Smooth muscle cell (in vitro differentiated cells): ENCODE data around the gene ZKSCAN1. TPM values are rescaled to one million over a fixed set of nuclear protein-coding genes. Genes with fewer than 3 reads are reported as not detected.

Experiments
- DNase-seq: peaks from one replicate; lab custom pipeline; 2025; ENCODE audit not compliant: unreplicated experiment; lab: John Stamatoyannopoulos, UW
- H2AFZ ChIP-seq: fragments of 200-600 bp; sonication (generic); 2 replicates; pipeline ENCODE4 v1.6.0; 2016; ENCODE audit warnings: antibody characterized with exemption, low read depth, mild to moderate bottlenecking
- H3F3A ChIP-seq: fragments of 200-600 bp; sonication (generic); 2 replicates; pipeline ENCODE4 v1.6.0; 2017; ENCODE audit warnings: antibody characterized with exemption, low read depth
- H3K27ac ChIP-seq: fragments of 200-600 bp; sonication (generic); 2 replicates; pipeline ENCODE4 v1.5.1; 2016; ENCODE audit warnings: low read depth, mild to moderate bottlenecking
- H3K27me3 ChIP-seq: fragments of 200-600 bp; sonication (generic); 2 replicates; pipeline ENCODE4 v1.6.1; 2016; ENCODE audit warnings: low read depth, mild to moderate bottlenecking
- H3K36me3 ChIP-seq: fragments of 200-600 bp; sonication (generic); 2 replicates; pipeline ENCODE4 v1.5.1; 2016; ENCODE audit warnings: low read depth
- H3K4me1 ChIP-seq: fragments of 200-600 bp; sonication (generic); 2 replicates; pipeline ENCODE4 v1.5.1; 2016; ENCODE audit warnings: low read depth
- H3K4me2 ChIP-seq: fragments of 200-600 bp; sonication (generic); 2 replicates; pipeline ENCODE4 v1.6.0; 2016; ENCODE audit warnings: mild to moderate bottlenecking
- H3K4me3 ChIP-seq: fragments of 200-600 bp; sonication (generic); 2 replicates; pipeline ENCODE4 v1.5.1; 2016; ENCODE audit warnings: mild to moderate bottlenecking
- H3K79me2 ChIP-seq: fragments of 200-600 bp; sonication (generic); 2 replicates; pipeline ENCODE4 v1.6.0; 2016; ENCODE audit warnings: low read depth, mild to moderate bottlenecking
- H3K9ac ChIP-seq: fragments of 200-600 bp; sonication (generic); 2 replicates; pipeline ENCODE4 v1.6.0; 2016; ENCODE audit warnings: low read depth
- H3K9me3 ChIP-seq: fragments of 200-600 bp; sonication (generic); replicated peaks from 2 replicates; pipeline ENCODE4 v1.5.1; 2016; ENCODE audit warnings: low read depth
- H4K20me1 ChIP-seq: fragments of 200-600 bp; sonication (generic); 2 replicates; pipeline ENCODE4 v1.6.0; 2016; ENCODE audit warnings: low read depth
- CTCF ChIP-seq: fragments of 200-600 bp; sonication (generic); IDR thresholded peaks from 2 replicates; pipeline ENCODE4 v1.5.1; 2017; ENCODE audit warnings: borderline replicate concordance, mild to moderate bottlenecking, antibody characterized with exemption; ENCODE audit not compliant: insufficient read depth, poor library complexity, severe bottlenecking
- WGBS: methylation state at CpG from one replicate; pipeline ENCODE4 v1.1.7; 2016; ENCODE audit warnings: low lambda C conversion rate; 5-methylcytosine and 5-hydroxymethylcytosine counted together
- polyA plus RNA-seq: library from polyadenylated mRNA; unstranded; fragments of >200 nt; fragmentation: Nextera tagmentation; extraction: Ambion mirVana; gene quantifications from 2 replicates; pipeline ENCODE4 v1.2.1, GENCODE V29; 2016
- total RNA-seq: library from RNA; depleted of rRNA; stranded (reverse); fragments of >200 nt; gene quantifications from 2 replicates; pipeline ENCODE4 v1.2.3, GENCODE V29; 2014

ZKSCAN1 gene
- total and polyA plus RNA-seq, 2 experiments from 2014 or later = 26.0 to 43.9 TPM

GRCh38 chr7:99992330-99993038, 22.9 kb upstream of the ZKSCAN1 start:
- Histone ChIP-seq H3K9ac (no peak overlapping the region), H3K27me3 (no peaks in the 10 kb centered on the region), H4K20me1 (no peaks in the 10 kb centered on the region), H3K9me3 (no peaks in the 10 kb centered on the region), H3K27ac (no peak overlapping the region), H3K4me2 (no peak overlapping the region), H3K4me1 (peaks cover 3% of the 10 kb centered on the region), H3F3A (no peaks in the 10 kb centered on the region), H3K4me3 (no peak overlapping the region), H3K36me3 (no peaks in the 10 kb centered on the region), H3K79me2 (no peaks in the 10 kb centered on the region), H2AFZ (no peak overlapping the region)
- TF ChIP-seq CTCF = no peak
- 86% methylated on average over 21 of the region's 21 CpGs for WGBS
- no peak for DNase-seq

- Histone ChIP-seq H2AFZ (peak overlapping the region; percentile 62), H3F3A (no peaks in the 10 kb centered on the region), H3K9ac (no peak overlapping the region), H3K4me3 (no peak overlapping the region), H3K27me3 (no peaks in the 10 kb centered on the region), H3K4me1 (peaks cover 3% of the 10 kb centered on the region), H3K9me3 (no peaks in the 10 kb centered on the region), H3K36me3 (no peaks in the 10 kb centered on the region), H3K27ac (no peak overlapping the region), H3K4me2 (no peak overlapping the region), H4K20me1 (no peaks in the 10 kb centered on the region), H3K79me2 (no peaks in the 10 kb centered on the region)
- DNase-seq = no peak
- 85% methylated on average over 8 of the region's 8 CpGs for WGBS
- TF ChIP-seq CTCF = no peak
Measured at GRCh38 chr7:99994819-99995218, 20.6 kb upstream of the ZKSCAN1 start.

GRCh38 chr7:99996755-99997544, 18.4 kb upstream of the ZKSCAN1 start:
- peak overlapping the region; percentile 87 for H2AFZ ChIP-seq
- H3K36me3 ChIP-seq = no peaks in the 10 kb centered on the region
- H4K20me1 ChIP-seq = no peaks in the 10 kb centered on the region
- H3F3A ChIP-seq = no peaks in the 10 kb centered on the region
- TF ChIP-seq CTCF = no peak
- no peaks in the 10 kb centered on the region for H3K27me3 ChIP-seq
- no peaks in the 10 kb centered on the region for H3K9me3 ChIP-seq
- H3K79me2 ChIP-seq = no peaks in the 10 kb centered on the region
- no peak overlapping the region for H3K27ac ChIP-seq
- WGBS = 85% methylated on average over 15 of the region's 15 CpGs
- H3K4me3 ChIP-seq = peak overlapping the region; percentile 38
- peak overlapping the region; percentile 28 for H3K9ac ChIP-seq
- H3K4me1 ChIP-seq = no peaks in the 10 kb centered on the region
- DNase-seq = no peak
- H3K4me2 ChIP-seq = peak overlapping the region; percentile 80
